HL-60/S4 (cell line): ENCODE measurements around the gene APPL2.

Experiments used
- in situ Hi-C: fragments of 300-500 bp; cut with MboI; formaldehyde crosslinking; loops from 2 replicates; pipeline ENCODE4 v1.14.3; 2022; ENCODE audit warnings: low sequenced_read_pairs

The APPL2 gene

DNA sequence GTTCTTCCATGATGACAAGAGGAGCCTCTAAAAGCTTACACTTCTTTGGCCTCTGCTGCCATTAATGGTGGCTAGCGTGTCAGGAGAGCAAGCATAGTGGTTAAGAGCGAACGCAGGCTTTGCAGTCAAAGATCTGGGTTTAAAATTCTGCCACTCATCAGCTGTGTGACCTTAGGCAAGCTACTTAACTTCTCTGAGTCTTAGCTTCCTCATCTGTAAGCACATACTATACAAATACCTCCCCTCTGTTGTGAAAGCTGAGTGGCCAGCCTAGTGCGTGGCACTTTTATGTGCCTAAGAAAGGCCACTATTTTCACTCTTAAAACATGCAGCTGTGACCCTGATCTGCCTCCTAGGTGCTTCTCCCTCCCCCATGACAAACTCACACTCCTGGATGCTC, 11.6 kb downstream of the APPL2 start:
- in situ Hi-C loops: no loop called here

DNA sequence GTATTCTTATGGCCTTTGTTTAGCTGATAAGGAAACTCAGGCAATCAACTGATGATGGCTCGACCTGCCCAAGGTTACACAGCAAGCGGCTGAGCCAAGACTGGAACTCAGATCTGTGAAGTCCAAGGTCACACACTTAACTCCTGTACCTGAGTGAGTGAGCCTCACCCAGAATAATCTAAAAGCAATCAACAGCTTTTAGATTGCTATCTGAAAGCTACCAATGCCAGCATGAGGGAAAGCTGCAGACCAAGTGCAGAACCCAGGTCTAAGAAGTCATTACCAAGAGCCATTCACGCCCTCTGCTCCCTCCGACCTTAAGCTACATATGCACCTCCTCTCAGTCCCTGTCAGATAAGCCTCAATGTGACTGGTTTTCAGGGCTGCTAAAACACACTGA, 12.1 kb downstream of the APPL2 start:
- in situ Hi-C loops: no loop called here

DNA sequence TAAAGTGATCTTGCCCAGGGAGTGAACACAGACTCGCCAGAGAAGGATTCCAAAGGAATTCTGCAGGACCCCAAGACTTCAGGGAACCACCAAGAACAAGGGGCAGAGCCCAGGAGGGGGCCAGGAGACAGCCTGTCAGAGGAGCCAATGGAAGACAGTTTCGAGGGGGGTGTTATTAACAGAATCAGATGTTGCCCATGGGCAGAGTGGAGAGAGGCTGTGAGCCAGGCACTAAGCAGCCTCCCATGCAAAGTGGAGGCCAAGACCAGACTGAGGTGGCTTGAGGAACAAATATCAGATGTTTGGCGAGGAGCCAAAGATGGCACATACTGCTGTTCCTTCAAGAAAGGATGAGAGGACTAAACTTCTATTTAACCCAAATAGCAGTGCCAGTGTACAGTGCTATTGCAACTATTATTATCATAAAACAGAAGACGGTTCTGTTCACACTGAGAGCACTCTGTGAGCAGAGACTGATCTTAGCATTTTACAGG, 12.6 kb downstream of the APPL2 start:
- in situ Hi-C loops: no loop called here

DNA sequence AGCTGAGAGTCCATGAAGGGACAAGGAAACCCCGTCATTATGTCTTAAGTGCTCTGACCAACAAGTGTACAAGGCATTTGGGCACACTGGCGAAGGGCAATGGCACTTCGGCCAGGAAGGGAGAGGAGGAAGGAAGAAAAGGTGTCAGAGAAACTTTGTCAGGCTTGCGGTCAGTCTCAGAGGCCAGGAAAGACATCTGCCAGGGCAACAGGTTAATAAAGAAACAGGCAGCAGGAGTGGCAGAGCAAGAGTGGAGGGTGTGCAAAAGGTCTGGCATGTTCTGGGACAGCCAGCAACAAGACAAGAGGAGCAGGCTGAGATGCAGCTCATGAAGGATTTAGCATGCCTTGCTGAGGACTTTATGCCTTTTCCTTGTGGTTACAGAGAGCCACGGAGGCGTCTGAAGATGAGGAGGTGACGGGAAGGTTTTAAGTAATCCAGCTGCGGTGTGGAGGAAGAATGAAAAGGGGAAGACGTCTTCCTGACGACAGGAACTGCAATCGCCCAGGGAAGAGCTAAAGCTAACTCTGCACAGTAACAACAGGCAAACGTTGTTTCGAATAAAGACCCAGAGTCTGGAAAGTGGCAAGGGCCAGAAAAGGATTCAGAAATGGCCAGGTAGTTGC, 13.1 kb downstream of the APPL2 start:
- in situ Hi-C loops: no loop called here

DNA sequence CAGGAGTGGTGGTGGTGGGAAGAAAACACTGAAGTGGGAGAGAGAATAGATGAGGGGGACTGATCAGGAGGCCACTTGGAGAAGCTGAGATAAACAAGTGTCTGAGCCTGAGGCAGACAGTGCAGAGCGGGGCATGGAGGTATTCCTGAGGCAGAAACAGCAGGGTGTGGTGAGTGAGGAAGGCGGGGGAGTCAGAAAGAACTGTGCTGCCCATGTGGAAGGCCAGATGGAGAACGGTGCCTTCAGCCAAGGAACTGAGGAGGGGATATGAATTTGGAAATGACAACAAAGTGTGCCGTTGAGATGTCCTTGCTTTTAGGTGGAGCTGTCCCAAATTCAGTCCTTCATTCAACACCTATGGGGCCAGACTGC, 13.7 kb downstream of the APPL2 start:
- in situ Hi-C loops: no loop called here

DNA sequence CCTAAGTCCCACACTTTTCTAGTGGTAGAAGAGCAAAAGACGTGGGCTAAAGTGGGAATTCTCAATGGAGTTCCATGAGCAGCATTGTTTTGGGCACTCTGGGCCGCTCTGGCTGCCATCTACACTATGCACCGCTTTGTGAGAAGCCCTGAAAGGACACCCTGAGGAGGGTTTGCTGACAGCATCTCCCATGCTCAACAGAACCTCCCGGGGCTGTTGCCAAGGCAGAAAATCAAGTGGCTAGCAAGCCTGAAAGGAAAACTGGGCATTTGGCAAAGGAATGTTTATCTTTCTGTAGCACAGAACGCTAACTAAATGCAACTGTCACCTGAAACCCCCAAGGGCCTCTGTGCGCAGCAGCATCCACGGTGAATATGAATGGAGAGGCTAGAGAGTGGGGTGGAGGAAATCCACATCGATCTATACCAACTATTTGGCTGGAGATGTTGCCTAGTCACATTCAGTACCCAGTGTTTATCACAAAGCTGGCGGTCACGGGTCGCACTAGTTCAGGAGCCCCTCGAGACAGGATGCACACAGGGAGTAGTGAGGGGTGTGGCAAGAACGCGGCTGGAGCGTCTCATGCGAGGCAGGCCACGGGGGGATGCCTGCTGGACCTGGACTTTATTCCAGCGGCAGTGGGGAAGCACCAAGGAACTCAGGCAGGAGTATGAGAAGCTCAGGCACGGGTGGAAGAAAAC, 14.2 kb downstream of the APPL2 start:
- in situ Hi-C loops: no loop called here

DNA sequence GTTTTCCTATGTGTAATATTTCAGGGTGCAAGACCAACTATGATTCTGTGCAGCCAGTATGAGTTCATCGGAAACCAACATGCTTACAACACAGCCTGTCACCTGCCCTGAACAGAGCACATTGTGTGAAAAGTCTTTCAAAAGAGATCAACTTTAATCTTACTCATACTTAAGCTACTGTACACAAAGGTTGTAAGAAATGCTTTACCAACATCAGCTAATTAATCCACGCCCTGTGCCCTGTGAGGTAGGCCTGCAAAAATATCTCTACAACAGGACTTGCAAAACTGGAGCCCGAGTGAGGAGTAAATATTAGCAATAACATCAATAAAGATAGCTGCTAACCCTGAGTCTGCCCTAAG, 15.1 kb downstream of the APPL2 start:
- in situ Hi-C loops: no loop called here

DNA sequence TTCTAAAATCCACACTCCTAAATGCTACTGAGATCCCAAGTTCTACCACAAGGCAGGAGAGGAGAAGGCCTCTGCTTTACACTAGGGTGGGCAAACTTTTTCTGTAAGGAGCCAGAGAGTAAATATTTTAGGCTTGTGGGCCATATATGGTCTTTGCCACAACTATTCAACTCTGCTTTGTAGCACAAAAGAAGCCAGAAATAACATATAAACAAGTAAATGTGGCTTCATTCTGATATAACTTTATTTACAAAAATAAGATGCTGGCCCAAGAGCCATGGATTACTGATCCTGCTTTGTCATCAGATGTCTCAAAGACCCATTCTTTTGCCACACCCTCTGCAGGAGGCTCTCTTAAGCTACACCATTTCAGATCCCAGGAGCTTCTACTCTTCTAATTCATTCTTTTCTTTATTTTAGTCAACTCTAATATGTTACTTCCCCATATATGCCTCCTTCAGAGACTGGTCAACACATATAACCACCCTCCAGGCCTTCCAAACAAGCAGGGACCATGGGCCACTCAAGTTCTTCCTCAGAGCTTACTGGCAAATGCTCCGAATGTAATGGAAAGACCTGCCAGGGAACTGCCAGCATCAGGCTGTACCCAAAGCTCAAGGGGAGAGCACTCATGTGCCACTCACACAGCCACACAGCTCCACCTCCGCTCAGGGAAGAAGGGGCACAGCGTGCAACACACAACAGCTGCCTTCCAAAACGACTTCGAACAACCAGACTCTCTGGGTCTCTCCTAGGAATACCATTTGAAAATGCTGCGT, 15.6 kb downstream of the APPL2 start:
- in situ Hi-C loops: no loop called here

DNA sequence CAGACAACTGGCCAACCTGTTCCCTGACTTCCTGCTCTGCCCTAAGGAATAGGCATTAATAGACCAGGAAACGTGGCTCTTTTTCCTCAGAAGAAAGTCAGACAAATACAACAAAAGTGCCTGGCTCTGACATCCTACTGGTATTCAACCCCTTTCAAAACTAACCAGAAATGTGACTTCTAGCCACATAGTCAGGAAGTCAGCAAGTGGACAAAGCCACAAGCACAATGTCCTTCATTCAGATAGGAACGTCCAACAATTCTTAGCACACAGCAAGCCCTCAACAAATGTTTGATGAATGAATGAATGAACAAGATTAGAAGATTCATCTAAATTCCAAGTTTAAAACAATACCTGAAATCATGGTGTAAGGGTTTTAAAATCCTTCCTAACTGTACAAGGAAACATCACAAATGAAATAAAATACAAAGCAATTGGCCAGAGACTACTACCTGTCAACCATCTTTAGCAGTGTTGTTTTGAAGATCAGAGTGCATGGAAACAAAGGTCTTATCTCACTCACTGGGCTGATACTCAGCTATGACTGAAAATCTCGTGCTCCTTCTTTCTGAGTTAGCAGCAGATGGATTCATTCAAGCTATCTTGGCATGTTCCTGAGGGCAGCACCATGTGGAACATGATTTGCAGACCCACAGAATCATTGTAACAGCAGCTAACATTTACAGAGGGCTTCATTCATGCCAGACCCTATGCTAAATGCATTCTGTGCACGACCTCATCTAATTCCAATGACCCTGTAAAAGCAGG, 16.5 kb downstream of the APPL2 start:
- in situ Hi-C loops: no loop called here

DNA sequence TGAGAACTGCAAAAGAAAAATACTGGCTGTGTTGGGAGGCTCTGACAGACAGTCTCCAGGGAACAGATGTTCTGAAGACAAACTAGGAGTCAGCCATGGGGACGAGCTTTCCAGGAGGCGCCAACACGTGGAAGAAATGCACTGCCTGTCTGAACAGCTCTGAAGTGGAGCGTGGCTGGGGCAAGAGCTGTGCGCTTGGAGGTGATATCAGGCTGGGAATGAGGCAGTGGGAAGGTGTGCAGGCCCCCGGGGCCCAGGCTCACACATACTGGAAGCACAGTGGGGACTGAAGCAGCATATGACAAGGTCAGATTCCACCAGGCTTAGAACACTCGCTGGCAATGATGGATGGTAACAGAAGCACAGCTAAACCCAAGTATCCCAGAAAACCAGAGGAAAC, 17.5 kb downstream of the APPL2 start:
- in situ Hi-C loops: no loop called here

DNA sequence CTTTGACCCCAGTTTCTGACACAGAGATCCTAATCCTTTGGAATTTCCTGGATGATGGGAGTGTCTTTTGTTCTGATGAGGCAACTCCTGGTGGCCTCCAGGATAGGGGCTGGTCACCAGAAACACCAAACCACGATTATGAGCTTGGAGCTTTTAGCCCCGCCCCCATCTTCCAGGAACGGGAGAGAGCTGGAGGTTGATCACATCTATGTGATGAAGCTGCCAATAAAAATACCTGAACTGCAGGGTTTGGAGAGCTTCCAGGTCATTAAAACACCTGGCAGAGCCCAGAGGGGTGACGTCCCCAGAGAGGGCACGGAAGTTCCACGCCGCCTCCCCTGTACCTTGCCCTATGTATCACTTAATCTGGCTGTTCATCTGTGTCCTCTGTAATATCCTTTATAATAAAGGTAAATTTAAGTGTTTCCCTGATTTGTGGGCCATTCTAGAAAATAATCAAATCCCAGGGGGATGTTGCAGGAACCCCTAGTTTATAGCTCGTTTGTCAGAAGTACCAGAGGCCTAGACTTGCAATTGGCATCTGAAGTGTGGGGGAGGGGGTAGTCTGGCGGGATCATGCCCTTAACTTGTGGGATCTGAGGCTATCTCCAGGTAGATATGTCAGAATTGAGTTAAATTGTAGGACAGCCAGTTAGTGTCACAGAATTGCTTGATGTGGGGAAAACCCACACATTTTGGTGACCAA, 21.2 kb downstream of the APPL2 start:
- in situ Hi-C loops: no loop called here

DNA sequence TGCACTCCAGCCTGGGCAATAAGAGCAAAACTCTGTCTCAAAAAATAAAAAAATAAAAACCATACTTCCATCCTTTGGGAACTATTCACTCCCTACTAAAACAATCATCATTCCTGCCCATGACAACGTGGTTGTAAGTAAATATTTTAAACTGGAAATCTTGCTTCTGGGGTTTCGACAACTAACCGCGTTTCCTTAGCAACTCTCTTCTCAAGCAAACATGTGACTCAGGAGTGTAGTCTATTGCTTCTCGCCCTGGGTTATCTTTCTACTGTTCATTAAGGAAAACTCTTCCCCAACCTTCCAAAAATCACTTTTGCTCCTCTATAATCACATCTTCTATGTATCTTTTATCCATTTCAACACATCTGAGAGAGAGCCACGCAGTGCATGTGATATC, 21.8 kb downstream of the APPL2 start:
- in situ Hi-C loops: no loop called here

DNA sequence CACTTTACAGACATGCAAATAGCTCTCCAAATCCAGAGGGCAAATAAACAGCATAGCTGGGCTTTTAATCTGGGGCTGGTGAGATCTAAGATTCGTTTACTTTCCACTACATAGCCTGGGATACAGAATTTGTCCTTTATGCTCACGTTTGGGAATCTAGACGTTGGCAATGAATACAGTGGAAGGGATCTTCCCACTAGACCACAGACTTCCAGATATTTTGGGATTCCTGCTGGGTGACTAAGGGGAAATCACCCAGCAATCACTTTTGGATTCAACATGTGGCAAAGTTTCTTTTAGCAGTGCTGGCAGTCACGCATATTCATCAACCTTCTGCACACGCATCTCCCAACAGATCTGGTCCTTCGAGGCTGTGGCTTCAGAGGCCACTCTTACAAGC, 23.5 kb downstream of the APPL2 start:
- in situ Hi-C loops: no loop called here

DNA sequence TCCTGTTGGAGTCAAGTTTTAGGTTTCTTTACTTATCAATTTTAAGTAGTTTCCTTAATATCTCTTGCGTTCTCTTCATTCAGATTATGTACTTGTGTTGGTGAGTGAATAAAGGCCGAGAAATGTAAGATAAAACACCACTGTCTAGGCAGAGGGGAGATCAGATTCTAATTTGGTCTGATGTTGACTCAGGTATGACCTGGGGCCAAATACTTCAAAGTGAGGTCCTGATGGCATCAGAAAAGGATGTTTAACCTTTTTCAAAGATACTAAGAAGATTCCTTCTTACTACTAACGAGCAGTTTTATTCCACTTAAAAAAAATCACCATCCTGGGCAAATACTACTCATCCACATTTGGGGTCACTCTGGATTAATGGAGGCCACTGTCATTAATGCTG, 26.9 kb downstream of the APPL2 start:
- in situ Hi-C loops: no loop called here

DNA sequence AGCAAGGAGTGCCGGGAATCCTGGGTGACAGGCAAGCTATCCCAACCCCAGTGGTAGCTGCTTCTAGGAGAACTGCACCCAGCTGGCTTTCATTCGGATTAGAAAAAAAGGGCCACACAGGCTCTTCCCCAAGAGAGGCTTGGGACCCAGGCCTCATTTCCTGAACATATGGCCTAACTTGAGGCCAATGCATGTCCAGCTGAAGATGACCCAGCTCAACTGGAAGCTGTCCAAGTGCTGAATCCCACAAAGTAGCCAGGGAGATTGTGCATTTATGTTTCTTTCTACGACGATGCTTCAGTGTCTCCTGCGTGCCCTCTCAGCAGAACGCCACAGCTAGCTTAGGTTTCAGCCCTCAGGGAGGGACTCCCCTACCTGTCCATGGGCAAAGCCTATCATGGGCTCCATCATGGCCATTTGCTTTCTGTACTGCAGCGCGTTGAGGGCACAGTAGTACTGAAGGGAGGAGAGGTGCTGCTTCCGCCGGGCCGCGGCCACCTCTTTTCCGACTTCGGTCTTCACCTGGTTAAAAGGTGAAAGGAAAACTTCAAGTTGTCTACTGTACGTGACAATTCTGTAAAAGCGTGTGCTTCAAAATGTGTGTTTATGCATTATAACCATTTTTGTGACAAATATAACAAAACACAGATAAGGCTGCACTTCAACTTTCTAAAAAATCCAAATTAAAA, 29.1 kb downstream of the APPL2 start:
- in situ Hi-C loops: no loop called here

DNA sequence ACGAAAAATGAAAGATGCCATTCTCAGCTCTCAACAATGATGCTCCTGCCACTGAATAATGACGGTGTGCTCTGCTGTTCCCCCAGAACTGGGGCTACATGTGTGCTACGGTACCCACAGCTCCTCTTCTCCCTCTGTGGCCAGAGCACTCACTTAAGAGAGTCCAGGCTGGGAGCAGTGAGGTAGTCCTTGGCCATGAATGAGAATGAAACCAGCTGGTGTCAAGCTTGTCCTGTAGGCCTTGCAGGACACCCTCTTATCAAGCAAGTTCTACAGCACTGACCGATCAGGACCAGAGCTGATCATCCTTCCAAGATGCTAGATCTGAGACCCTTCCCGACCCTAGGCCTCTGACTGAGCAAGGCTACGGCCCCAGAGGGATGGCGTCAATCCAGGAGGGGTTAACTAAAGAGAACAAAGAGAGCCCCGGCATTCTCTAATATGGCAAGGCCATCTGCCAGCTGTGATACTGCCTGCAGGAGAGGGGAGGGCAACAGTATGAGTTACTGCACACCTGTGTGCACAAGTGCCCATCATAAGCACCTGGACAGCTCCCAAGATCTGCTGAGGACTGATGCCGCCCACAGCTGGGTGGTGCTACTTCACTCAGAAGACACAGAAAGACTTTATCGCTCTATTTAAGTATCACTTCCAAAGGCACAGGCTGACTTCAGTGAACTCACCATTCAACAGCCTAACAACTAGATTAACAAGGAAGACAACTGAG, 30.5 kb downstream of the APPL2 start:
- in situ Hi-C loops: no loop called here

DNA sequence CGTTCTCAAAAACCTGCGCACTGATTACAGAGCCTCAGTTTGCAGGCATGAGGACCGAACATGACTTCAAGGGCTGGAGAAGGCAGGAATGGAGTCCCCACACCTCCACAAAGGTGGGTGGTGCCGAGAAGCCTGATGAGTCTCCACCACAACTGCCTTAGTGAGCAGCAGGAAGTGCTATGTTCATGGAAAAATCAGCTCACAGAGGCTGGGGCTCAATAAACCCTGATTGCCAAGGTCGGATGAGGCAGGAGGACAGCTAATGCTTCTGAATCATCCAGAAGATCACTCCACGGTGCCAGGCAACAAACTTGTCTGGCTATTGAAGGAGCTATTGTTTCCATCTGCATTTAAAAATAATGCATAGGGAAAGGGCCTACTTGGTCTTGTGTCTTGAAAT, 31.1 kb downstream of the APPL2 start:
- in situ Hi-C loops: no loop called here

DNA sequence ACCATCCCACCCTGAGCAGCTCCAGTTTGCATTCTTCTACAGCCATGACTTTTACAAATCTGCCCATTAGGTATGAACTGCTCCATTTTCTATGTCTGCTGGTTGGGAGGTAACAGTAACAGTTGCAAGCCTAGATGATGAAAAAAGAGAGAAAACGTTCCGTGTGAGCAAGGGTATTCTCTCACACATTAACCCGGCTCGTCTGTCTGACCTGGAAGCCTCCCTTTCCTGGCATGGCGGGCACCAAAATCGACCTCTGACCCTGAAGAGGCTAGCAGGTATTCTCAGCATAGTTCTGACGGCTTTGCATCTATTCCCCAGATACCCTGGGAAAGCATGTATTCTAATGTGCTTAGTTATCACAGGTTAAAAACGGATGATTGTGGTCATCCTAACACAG, 31.8 kb downstream of the APPL2 start:
- in situ Hi-C loops: no loop called here

DNA sequence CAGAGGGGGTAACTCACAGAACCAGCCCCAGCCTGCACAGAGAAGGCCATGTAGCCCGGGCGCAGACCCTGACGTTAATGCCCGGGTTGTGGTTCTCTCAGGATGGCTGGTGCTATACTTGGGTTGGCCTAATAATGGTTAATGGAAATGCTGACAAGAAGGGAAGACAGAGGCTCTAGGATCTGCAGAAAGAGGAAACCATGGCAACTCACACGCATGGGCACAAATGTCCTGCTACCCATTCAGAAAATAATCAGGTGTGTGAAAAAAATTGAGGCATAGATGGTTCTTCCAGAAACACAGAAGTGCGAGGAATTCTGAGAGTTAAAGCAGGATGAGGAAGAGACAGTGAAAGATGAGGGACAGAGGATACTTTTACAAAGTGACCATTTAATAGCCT, 33.8 kb downstream of the APPL2 start:
- in situ Hi-C loops: no loop called here

DNA sequence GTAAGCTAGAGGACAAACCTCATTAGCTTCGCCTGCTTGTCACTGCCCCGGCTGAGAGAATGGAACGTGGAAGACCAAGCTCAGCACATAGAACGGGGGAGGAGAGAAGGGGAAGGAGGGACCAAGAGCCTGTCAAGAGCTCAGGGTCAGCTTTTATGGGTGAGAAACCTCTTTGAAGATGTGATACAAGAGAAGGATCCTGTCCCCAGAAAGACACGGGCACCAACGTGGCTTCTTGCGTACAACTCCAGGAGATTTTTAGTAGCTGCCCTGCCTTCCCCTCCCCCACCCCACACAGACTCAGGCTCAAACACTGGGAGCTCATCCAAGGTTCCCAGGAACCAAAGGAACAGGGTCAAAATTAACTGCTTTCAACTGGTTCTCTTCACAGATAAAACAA, 34.7 kb downstream of the APPL2 start:
- in situ Hi-C loops: no loop called here
